Pulmonary artery endothelial cell (primary cell): ENCODE results near the gene STK32A. TPM values are rescaled to one million over a fixed set of nuclear protein-coding genes. Genes with fewer than 3 reads are reported as not detected.
"Not testable (repeated sequence)": the region's sequence is repeated elsewhere in the genome, so short reads cannot be mapped to it uniquely, and the experiment has no call there.

Source experiments
- DNase-seq: peaks from one replicate; pipeline ENCODE4 v3.0.0-alpha.2; 2011; ENCODE audit warnings: low read depth, low spot score
- total RNA-seq: library from RNA; depleted of rRNA; stranded (reverse); fragments of >200 nt; gene quantifications from 2 replicates; pipeline ENCODE4 v1.2.3, GENCODE V29; 2014

STK32A gene
- total RNA-seq, 1 donor from 2014 or later: 0.20 TPM

DNA sequence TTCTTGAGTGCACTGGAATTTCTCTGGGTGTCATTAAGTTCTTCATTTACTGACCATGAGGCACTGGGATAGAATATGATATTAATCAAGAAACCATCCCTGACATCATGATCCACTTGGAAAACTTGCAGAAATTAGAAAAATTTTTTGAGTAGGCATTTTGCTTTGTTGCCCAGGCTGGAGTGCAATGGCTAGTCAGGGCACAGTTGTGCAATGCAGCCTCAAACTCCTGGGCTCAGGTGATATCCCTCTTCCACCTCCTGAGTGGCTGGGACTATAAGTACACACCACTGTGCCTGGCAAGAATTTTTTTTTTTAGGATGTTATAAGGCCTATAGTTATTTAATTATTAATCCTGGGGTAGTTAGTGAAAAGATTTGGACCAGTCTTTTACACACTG is 106.5 kb downstream of the STK32A start:
- no peak for DNase-seq

DNA sequence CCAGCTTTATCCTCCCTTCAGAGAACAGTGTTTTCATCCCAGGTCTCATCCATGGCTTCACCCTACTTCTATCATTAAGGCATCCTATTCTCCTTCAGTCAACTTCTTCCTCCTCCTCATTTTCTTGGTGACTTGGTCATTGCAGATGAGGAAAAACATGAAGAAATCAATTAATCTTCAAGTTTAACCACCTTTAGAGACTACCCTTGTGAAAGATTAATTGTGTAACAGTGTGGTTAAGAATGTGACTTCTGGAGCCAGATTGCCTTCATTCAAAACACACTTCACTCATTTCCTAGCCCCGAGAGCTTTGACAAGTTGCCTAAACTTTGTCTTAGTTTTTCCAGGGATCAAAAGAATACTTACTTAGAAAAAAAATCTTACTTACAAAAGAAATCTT is 110.0 kb downstream of the STK32A start:
- DNase-seq: no peak

DNA sequence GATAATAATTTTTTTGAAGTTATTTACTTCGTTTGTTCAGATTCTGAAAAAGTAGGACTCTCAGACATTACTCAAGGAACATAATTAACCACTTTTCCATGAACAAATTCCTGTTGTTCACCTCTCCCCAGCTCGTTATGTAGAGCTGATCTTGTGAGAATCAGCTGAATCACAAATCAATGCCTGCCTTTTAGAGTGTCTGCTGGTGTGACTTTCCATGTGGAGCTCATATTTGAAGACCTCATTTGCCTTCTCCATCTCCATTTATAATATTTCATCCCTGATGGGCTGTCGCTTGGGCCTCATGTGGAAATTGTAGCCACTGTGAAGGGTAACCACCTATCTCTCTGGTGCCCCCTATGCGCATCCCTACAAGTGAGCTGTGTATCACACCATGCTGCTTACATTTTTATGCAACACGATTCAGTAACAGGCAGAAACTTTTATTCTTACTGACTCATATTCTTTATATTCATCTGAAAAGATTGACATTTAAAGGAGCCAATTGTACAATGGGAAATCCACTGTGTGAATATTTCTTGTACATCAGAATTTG is 111.3 kb downstream of the STK32A start:
- DNase-seq: no peak

DNA sequence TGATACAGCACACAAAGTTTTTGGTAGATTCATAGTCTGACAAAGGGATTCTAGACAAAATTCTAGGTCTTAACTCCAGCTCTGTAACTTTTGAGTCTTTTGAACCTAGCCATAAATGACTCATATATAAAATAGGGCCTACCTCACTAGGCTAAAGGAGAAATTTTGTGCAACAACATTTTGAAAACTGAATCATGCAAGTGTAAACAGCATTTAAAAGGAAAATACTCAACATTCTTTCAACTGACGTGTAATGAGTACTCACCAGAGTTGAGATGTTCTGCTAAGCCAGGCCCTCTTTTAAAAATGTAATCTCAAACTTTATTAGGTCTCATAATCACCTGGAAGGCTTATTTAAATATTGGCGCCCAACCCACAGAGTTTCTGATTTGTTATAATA is 113.2 kb downstream of the STK32A start:
- DNase-seq: no peak

DNA sequence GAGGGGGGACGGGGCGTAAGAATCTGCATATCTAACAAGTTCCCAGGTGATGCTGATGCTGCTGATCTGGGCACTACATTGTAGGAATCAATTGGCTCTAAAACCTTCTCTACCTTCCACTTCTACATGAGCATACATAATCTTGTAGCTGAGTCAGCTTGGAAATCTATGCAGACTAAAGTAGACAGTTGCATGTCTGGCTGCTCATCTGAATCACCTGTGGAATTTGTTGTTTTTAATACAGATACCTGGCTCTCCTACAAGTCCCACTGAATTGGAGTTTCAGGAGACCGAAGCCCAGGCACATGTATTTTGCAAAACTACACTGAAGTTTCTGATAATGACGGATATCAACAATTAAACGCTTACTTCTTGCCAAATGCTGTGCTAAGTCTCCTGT is 113.6 kb downstream of the STK32A start:
- DNase-seq: no peak

DNA sequence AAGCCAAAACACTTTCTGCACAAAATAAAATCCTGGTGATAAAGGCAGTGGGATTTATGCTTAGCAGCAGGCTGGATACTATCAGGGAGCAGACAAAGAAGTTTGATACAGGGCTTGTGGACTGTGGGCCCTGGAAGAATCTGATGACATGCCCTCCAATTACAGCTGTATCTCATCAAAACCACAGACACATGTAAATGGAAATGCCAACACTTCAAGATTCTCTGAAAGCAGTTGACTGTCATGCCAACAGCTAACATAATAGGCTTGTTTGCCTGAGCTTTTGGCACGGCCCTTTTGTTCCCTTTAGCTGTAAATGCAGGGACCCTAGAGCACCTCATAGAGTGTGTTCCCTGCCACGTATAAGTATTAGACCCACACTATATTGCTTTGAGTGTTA is 114.4 kb downstream of the STK32A start:
- DNase-seq: no peak

DNA sequence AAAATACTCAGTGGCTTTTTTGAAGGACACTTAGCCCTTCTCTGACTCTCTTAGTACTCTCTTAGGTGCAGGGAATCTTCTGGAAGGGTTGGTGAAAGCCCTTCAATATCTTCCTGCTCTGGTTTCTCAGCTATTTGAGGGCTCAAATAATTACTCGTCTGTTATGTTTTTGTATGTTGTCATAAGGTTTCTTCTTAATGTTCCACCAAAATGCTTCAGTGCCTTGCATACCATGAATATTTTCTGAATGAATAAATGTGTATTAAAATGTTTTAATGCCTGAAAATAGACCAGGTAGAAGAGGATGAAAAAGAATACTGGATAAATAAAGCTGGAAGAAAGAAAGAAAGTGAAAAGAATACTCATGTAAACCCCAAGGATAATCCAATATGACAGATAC is 124.3 kb downstream of the STK32A start:
- DNase-seq: no peak

DNA sequence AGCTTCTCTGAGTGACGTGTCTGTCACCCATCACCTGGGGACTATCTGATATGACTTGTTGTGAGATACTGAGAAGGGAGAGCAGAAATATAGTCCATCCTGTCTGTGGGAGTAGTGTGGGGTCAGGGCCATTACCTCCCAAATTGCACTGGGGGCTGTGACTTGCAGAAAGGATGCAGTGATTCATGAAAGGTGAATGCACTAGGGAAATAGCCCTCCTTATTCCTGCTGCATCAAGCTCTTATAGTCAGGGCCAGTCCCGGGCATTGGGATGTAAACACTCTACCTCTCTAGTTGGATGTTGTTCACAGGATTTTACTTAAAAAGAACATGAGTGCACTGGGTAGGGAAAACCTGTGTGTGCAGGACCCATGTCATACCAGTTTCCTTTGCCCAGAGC is 124.8 kb downstream of the STK32A start:
- DNase-seq: no peak

DNA sequence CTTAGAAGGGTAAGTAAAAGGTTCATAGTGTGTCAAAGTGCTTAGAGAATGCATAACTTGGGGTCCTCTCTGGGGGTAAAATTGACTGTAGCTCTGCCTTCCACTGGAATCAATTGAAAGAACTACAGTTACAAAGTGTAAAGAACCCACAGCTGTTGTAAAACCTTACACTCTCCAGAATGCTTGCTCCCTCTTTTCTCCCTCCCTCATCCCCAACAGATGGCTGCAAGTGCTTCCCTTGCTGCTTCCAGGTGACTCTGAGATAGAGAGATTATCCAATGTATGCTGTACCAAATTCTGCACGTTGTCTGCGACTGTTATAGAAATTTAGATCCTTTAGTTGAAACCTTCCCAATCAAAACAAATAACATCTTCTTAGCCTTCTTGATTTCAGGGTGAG is 126.0 kb downstream of the STK32A start:
- no peak for DNase-seq

DNA sequence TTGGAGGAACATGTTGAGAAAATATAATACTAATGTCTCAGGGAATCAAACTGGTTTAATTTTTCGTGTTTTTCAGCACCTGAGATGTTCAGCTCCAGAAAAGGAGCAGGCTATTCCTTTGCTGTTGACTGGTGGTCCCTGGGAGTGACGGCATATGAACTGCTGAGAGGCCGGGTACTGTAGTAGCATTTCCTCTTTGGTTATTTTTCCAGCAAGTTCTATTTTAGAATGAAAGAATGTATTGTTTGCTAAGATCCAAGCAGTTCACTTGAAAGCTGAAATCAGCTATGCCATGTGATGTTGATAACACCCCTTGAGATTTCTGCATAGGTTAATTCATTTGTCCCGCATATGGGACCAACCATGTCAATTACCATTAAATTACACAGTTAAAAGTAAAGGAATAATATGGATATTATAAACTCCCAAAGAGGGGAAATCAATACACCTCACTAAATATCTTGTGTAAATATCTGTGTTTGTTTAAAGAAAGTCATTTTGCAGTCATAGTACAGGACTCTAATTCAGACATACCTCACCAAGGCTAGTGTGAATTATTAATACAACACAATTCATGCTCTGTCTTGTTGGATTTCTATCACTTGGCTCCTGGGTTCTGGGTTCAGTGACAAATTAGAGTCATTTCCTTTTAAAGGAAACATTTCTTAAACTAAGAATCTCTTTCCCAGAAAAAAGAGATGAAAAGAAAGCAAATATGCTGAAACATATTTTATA is 126.8 kb downstream of the STK32A start:
- no peak for DNase-seq

DNA sequence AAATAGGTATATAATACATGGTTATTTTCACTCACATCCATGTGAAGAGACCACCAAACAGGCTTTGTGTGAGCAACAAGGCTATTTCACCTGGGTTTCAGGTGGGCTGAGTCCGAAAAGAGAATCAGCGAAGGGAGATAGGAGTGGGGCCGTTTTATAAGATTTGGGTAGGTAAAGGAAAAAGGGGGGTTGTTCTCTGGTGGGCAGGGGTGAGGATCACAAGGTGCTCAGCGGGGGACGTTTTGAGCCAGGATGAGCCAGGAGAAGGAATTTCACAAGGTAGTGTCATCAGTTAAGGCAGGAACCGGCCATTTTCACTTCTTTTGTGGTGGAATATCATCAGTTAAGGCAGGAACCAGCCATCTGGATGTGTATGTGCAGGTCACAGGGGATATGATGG is 132.6 kb downstream of the STK32A start:
- not testable (repeated sequence) for DNase-seq

DNA sequence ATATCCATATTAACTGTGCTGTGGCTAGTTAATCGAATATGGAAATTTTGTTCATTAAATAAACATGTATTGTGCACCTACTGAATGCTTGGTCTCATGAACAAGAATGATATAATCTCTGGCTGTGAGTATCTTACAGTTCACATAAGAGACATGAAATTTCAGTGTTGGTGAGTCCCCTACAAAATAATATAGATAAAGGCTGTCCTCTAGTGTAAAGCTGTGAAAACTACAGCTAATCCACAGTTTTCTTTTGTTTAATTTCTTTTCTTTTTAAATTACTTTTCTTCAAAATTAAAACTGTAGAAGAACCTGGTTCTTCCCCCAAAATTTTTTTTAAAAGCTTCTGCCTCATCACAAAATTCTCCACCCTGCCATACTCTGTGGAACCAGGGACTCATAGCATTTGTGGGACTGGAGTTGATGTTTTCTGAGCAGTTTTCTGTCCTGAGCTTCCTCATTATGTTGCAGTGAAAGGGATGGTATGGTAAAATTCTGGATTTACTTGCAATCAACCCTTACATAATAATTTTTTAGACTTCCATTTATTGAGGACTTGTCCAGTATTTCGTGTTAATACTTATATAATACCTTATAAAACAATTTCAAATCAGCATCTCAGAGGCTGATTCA is 135.0 kb downstream of the STK32A start:
- DNase-seq: no peak

DNA sequence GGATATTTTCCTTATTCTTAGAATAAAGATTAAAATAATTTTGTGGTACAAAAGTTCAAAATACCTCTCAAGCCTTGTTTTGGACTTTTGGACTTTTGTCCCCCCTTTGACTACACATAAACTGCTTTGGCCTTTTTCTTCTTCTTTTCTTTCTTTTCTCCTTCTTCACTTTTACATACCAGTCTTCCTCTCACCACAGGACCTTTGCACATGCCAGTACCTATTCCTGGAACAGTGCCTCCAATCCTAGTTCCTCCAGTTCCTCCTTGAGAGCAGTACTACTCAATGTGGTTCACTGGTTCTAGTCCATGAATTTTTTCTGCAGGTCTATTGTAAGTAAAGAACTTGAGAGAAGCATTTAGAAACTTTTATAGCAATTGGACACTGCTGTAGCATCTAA is 136.5 kb downstream of the STK32A start:
- no peak for DNase-seq

DNA sequence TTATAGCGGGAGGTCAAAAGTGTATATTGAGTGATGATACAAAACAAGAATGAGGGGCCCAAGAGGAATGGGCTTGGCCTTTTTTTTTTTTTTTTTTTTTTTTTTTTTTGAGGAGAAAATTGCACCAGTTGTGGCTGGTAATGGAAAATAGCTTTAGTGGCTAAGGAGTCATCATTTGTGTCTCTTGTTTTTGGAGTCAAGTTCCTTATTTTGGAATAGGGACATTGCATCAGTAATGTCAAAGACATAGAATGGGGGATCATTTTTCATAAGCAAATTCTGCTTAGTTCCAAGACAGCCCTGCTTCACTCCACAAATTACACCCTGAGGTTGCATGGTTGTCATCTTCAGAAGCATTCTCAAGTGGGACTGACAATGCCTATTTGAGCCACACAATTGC is 137.4 kb downstream of the STK32A start:
- DNase-seq: no peak

DNA sequence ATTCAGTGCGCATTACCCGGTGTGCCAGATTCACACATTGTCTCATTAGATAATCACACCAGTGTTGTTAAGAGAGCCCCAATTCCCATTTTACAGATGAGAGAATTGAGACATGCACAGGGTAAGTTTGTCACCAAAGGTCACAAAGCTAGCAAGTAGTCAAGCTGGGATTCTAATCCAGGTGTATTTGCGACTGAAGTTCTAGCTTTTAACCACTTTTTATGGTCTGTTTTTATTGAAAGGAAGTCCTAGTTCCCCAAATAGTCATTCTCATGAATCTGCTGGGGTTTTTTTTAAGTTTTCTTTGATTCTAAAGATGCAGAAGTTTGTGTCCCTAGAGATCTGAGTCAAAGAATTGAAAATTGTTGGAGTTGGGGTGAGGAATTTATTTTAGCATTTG is 138.5 kb downstream of the STK32A start:
- no peak for DNase-seq

DNA sequence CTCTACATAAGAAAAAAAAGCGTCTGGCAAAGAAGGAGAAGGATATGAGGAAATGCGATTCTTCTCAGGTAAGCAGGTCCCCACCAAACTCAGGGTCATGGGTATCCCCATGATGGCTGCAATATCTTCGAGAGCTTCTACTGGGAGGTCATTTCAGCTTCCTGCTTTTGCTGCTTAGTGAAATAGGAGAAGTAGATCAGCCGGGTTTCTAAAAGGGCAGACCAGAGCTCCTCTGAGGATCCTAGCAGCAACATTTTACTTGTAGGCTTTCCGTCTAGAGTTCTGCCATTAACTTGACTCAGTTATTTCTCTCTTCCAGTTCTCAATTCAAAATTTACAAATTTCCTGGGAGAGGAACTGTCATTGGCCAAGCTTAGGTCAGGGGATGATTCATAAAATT is 140.3 kb downstream of the STK32A start:
- no peak for DNase-seq

DNA sequence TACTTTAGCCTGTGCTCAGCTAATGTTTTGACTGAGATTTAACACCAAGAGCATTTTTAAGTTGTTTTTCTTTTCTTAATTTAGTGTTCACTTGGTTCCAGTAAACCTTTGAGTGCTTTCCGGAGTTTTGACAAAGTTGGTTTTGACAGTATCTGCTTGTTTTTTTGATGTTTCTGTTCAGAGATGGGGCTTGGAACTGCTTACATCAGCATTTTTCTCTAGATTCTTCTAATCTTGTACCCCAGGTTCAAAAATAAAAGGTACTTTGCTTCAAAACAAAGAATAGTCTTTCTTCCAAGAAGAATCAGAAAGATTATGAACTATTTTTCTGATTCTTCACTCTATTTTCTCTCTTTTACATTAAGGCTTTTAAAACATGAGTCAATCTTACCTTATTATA is 142.9 kb downstream of the STK32A start:
- DNase-seq: no peak

DNA sequence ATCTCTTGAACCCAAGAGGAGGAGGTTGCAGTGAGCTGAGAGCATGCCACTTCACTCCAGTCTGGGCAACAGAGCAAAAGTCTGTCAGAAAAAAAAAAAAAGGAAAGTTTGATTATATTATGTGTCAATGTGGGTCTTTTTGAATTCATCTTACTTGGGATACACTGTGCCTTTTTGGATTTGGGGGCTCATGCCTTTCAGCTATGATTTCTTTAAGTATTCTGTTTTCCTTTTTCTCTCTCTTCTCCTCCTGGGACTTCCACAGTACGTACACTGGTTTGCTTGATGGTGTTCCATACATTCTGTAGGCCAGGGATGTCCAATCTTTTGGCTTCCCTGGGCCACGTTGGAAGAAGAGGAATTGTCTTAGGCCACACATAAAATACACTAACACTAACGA is 146.7 kb downstream of the STK32A start:
- no peak for DNase-seq

DNA sequence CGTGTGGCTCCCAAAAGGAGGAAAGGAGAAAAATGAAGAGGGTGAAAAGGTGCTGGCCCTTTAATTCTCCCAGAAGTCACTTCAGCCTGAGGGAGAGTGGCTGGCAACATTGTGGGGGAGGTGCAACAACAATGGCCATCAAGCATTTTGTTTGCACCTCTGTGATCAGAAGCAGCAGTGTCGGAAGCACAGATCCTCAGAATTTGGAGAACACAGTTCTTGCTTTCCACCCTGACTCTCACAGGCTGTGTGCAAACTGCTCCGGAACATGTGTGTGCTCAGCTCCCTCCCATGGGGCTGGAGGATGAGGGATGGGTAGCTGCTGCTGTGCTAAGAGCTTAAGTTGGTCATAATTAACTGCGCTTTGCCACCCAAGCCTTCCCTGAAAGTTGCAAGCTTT is 147.9 kb downstream of the STK32A start:
- no peak for DNase-seq

DNA sequence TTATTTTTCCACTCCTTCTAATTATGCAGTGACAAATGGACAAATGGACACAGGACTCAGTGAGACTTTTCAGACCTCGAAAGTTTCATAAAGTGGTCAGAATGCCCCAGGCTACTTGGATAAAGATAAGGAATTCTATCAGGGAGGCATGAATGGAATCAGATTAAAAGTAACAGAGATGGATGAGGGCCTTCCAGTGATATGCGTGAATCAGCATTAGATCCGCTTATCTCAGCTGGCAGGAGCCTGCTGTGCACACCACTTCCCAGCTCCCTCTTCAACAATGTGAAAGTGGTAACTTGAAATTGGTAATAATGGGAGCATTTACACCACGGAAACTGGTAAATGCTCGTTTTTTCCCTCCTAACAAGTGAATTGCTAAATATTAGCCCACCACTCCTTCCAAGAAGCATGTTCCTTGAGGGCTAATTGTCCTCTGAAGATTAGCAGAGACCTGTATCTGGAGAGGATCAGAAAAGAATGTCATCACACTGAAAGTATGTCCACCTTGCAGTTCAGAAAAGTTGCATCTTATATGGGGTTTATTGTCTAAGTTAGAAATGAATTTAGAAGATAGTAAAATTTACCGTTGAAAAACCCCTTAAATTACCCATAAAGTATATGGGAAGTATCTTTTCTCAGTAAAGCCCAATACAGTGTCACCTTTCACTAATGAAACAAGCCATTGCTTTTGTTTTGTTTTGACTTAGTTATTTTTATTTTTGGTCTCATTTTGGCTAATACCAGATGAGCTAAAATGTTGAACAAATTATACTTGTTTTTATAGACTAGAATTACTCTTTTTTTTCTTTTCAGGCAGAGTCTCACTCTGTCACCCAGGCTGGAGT is 149.7 kb downstream of the STK32A start:
- no peak for DNase-seq

DNA sequence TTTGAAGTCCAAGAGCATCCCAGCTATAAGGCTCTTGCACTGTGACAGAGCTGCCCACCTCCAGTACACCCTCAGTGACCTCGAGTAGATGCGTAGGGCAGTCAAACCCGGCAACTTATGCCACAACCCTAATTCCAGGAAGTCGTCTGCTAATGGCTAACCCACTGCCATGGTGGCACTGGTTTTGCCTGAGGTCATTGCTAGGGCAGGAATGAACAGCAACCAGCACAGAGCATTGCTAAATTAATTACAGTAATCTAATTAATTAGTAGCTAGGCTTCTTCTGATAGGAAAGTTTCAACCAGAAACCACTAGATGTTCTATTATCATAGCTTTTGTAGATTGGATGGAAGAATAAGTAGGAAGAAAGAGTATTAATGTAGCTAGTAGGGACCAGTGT is 152.3 kb downstream of the STK32A start:
- no peak for DNase-seq
